GM19455 (cell line): ENCODE data around the gene NRG3.
"Not testable (repeated sequence)": the region's sequence is repeated elsewhere in the genome, so short reads cannot be mapped to it uniquely, and the experiment has no call there.

Experiments used
- ATAC-seq: cut with Tn5 transposase; IDR thresholded peaks from one replicate; pipeline ENCODE4 v1.9.1; 2021; ENCODE audit not compliant: unreplicated experiment

The NRG3 gene

DNA sequence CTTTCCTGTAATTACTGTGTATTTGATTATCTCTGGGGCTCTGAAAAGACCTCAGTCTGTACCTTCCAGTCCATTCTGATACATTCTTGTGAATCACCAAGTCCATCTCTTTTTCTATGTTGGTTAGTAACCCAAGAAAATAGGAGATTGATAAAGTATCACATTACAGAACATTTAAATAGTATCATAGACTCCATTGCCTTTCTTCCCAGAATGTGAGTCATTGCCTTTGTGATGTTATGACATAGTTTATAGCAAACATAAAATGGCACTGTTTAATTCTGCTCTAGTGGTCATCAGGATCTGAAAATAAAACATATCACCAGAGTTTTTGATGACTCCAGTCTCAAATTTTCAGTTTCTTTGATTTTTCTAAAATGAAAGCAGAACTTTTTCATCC is 78.4 kb downstream of the NRG3 start:
- no peak for ATAC-seq

DNA sequence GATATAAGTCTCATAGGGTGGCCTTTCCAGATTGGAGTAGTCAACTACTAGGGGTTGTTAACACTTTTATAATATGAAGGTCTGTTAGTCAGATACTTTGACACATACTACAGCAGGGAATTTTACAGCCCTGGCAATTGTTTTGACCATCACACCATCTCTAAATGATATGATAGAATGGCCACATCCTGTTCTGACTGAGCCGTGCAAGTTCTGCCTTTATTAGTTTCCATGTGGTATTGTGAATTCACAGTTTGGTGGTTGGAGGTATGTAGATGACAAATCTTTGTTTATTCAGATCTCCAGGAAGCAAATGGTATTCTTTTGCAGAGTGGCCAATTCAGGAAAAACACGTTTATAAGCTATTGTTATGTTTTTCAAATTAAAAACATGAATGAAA is 83.0 kb downstream of the NRG3 start:
- ATAC-seq = no peak

DNA sequence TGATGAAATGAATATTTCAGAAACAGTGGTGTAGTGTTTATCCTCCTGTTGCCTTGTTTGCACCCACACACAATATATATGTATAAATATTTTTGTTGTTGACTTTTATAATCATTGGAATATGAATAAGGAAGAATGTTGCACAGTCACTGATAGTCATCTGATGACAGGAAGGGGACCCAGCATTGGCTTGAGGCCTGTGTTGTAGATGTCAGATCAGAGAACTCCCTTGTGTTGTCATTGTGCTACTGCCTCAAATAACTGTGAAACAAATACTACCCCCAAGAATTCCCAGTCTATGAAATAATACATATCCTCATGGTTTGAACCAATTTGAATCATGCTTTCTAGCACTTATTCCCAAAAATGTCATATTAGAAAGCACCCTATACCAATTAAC is 84.0 kb downstream of the NRG3 start:
- ATAC-seq = no peak

DNA sequence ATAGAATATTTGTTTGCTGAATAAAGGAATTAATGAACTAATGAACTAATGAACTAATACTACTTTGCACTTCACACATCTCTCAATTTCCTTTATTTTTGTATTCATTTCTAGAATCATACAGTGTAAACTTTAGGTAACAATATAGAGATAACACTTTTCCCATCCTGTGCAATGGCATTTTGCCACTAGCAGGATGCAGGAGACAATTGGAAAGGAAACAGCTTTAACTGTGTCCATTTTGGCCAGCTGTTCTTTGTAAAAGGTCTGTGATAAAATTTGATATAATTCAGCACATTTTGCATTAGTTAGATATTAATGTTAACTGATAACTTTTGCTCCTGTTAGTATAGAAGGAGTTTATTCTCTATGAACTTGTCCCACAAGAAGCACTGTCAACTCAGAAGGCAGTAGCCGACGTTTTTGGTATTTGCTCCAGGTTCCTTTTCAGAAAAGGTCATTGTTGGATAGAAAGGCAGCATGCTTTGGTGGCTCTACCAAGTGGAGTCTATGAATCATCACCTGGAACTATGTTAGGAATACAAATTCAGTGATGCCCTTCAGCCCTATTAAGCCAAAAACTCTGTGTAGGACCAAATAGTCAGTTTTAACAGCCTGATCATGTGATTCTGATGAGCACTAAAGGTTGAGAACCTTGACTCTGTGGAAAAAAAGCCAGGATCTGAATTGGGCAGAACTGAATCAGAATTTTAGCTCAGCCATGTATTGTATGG is 86.6 kb downstream of the NRG3 start:
- ATAC-seq = no peak

DNA sequence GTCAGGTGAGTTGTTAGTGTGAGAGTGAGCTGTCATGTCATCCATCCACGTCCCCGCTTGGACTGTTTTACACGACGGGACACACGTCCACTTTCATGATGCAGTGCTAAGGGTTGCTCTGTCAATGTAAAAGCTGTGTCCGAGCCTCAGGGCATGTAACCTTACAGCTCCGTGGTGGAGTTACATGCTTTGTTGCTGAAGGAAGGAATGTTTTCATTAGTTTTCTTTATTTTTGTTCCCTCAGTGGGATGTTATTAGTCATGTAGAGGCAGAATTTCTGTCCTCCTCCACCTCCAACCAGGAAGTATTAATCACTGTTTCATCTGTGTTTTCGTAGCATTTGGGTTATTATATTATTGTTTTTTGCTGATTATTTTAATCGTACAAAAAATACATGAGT is 88.6 kb downstream of the NRG3 start:
- no peak for ATAC-seq

DNA sequence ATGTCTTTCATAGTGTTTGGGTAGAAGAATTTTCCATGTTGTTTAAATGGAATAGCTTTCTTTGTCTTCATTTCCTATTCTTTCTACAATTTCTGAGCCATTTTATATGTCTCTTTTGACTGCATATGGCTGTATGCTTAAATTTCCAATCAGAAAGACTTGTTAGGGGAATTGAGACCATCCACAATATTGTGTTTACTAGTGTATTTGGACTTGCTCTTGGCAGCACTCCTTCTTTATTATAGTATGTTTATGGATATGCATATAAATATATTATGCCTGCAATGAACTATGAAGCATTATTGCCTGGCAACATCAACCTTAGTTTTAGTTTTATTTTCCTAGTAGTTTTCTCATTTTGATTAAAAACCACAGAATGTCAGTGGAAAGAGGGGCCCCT is 92.7 kb downstream of the NRG3 start:
- ATAC-seq = no peak

DNA sequence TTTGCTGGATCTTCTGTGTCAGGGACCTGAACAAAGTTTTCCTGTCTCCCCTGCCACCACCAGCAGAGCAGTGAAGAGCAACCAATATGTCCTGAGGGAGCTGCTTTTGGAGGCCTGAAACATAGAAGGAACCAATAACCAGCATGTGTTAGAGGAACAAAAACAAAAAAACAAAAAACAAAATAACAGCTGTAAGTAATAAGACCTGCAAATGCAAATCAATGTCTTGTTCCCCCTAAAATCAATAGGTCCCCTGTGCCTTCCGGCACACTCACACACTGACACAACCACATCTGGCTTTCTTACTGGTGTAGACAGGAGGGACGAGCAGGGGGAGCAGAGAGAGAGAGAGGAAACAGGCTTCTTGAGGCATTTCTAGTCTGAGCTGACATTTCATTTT is 94.1 kb downstream of the NRG3 start:
- ATAC-seq = no peak

DNA sequence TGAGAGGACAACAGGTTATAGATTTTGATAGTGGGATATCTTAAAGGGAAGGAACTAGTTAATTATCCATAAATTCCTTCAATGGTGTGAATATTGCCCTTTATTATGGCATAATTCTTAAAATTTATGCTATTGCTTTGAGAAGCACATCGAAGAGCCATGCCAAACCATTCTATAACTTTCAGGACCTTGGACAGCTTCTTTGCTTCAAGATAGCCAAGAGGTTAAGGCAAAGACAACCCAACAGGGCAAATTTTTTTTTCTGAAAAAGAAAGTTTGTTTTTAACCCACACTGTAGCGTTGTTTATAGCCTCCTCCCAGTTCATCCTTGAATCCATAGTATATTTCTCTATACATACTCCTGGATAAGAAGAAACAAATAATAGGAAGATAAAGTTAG is 103.2 kb downstream of the NRG3 start:
- no peak for ATAC-seq

DNA sequence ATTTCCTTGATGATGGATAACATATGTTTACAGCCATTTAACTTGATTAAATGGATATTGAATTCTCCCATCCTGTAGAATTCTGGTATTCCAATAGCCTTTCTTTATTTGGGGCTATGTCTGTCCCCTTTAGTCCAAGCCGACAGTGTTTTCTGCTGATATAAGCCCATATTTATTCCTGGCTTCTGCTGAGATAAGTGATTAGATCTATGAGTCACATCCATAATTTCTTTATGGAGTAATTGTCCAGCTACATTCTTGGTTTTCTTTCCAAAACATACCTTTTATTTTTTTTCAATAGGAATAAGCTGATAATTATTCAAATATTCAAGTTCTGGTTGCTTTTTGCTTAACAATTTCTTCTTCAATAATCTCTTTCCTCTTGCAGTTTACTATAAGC is 106.7 kb downstream of the NRG3 start:
- no peak for ATAC-seq

DNA sequence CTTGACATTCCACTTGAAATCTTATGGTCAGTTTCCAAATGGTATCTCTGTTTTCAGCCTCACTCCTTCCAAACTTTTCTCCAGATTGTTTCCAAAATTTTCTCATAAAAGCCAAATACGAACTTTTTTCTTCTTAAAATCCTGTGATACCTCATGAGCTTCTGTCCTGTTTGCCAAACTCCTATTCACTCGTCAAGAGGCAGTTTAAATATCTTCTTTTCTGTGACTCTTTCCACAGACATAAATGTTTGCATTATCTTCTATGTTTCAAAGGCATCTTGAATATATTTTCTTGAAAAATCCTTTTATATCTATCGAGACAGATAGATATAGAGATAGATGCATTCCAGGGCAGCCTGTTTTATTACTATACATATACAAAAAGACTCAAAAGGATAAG is 109.4 kb downstream of the NRG3 start:
- ATAC-seq = no peak

DNA sequence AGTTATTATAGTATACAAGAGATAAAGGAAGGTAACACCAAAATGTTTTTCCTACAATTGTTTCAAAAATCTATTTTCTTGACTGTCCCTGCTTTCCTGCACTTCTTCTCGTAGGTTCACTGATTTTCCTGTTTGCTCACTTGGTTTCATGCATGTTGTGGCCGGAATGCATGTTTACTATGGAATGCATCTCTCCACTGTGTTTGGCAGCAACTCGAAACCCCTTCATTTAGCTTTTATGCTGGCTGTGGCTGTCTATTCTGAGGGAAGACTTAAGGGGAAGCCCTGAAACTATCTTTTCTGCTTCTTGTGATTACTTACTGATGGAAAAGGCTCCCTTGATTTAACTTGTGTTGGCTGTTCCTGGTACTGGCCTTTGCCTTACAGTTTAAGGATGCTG is 120.3 kb downstream of the NRG3 start:
- ATAC-seq = no peak

DNA sequence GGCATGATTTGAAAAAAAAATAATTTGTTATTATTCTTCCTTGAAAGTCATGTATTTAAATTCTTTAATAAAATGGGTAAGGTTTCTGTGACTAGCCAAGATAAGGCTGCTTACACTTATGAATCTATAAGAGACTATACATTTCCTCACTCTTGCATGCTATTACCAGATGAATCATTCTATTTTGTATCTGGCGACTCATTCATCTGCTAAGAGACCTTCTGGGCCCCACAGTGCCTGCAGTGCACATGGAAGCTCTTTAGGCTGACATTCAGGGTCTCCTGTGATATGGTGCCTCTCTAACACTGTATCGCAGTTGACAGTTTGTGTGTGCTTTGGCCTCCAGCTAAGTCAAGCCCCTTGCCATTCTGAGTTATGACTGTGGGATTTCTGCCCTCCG is 121.9 kb downstream of the NRG3 start:
- no peak for ATAC-seq

DNA sequence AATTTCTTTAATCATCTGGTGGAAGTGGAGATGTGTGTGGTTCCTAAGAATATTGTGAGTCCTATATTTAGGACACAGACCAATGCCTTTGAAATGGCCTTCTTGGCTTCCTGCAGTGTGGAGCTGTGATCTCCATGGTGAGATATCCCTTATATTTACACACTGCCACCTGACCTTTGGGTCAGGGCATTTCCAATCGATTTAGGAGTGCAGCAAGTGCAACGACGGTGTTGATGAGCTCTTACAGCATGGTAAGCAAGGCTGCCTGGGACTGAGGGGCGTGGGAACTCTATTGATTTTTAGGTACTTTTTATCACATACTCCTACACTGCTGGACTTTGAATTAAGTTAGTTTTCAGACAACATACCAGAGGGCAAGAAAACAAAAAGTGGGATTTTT is 146.0 kb downstream of the NRG3 start:
- ATAC-seq = no peak

DNA sequence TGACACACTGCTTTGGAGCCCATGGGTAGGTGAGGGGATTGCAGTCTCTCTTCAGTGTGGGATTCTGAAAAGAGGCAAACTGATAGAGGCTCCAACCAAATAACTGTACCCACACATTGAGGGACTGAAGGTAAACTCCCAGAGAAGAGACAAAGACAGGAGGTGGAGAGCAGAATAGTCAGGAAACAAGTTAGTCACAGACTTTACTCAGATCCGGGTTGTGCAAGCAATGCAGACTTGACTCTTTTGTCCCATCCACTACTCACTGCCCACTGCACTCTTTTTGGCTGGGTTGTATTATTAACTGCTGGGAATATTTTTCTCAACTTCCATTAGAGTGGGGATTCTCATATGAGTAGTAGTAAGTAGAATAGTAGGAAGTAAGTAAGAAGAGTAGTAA is 152.7 kb downstream of the NRG3 start:
- no peak for ATAC-seq

DNA sequence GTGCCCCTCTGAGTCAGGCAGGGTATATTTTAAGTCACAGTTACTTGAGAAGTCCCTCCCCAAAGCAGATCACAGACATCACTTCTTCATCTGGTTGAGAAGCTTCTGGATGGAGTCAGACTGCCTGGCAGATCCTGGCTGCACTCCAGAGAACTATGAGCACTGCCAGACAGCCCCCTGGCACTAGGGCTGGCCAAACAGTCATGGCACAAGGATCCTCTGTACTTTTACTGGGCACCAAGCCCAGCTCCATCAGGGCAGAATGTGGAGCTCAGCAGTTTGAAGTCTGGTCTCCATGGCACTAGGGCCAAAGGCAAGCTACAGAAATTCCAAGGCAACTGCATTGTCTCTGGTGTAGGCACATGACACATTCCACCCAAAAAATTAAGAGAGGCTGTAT is 162.1 kb downstream of the NRG3 start:
- ATAC-seq = no peak

DNA sequence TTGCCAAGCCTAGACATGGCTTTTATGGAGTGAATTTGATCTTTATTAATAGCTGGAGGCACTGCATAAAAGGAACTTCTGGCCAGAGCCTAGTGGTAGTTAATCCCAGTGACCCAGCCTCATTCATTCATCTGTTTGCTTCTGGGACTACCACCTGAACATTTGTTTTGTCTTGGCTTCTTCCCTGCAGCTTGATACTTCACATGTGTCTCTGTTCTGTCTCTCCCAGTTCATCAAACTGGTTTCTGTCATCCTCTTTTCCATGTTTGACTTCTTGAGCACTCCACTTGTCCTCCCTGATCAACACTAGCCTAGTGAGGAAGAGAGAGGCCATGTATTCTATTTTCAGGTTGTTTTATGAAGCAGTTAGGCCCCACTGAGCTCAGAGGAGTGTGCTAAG is 163.6 kb downstream of the NRG3 start:
- no peak for ATAC-seq

DNA sequence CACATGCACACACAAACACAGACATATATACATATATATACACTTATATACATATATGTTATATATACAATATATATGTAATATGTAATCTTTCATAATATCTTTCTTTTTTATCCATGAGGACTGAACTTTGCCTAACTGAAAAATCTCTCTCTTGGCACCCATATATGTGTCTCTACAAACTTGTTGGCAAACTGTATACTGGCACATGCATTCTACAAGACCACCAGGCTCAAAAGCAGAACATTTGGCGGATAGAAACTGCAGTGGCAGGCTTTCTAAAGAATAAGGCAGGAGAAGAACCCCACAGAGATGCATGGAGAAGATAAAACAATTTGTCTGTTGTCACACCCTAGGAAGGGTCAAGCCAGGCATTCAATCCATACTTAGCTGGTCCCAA is 165.3 kb downstream of the NRG3 start:
- ATAC-seq = no peak

DNA sequence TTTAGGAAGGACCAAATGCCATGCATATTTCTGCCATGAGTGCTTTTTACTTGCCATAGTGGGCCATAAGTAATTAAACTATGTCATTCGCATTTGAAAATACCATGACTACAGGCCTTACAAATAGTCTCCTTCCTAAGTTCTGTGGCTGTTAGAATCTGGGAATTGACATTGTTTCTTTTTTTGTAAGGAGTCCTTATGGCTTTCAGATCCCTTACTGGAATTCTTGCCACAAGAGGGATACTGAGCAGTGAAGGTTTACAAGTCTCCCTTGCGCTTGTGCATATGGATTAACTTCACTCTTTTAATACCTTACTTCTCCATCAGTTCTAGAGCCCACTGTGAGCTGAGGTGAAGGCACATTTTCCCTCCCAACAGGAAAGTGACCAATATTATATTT is 166.0 kb downstream of the NRG3 start:
- ATAC-seq = no peak

DNA sequence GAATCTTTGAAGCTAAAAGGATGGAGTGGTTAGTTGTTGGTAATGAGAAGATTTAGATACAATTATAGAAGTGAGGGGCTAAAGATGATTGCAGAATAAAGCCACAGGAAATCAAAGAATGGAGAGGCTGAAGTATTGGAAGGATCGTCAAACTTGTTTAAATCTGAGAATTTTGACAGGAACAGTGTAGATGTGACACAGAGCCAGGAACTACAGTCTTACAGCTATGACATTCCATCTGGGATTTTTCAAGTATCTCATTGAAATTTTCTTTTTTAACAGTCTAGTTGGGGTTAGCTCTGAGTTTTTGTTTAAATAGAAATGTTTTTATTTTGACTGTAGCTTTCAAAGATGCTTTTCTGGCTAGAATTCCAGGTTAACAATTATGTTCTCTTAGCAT is 181.4 kb downstream of the NRG3 start:
- ATAC-seq = no peak

DNA sequence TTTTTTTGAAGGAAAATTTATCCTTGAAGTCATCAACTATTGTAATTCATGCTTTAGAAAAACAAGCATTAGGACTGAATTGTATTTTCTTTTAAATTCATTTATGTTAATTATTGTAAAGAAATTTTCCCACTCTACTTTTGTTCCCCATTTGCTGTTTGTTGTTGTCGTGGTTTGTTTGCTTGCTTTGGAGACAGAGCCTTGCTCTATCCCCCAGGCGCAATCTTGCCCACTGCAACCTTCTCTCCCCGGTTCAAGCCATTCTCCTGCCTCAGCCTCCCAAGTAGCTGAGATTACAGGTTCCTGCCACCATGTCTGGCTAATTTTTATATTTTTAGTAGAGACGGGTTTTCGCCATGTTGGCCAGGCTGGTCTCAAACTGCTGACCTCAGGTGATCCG is 192.2 kb downstream of the NRG3 start:
- ATAC-seq = not testable (repeated sequence)

DNA sequence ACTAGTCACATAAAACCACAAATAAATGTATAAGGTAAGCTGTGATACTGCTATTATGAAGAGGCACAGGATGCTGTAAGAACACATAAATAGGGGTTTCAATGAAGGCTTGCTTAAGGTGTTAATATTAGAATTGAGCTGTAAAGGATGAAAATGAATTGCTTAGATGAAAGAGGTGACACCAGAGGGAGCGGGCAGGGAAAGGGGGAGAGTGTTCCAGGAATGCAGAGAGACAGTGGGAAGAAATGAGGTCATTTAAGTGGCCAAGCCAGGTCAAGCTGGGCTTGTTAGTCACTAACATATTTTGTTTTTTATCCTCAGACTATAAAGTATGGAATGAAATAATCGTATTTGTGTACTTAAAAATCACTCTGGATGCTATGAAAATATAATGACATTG is 193.5 kb downstream of the NRG3 start:
- ATAC-seq = no peak

DNA sequence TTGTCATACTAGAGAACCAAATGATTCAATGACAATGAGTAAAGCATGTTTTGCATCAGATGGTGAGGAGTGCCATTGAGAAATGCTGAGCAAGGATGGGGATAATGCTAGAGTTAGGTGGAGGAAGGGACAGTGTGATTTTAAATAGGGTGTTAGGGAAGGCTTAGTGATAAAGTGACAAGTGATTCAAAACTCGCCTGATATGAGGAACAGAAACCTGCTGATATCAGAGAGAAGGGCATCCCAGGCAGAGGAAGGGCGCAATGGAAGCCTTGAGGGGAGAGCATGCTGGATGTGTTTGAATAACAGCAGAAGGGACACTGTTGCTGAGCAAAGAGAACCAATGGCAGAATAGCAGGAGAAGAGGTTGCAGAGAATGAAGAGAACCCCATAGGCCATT is 196.2 kb downstream of the NRG3 start:
- no peak for ATAC-seq

DNA sequence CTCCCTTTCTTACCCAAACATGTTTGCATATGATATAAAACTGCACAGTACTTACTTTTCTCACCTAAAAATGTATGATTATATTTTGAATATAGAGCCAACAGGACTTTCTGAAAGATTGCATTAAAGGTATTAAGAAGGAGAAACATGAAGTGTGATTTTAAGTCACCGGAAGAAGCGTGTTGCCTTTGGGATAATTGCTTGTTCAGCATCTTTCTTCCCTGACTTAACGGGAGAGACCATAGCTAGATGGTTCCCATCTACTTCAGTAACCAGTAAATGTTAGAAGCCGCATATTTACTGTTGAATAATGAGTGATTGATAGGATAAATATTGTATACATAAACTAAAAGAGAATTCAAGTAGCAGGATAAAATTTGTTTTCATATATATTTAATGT is 197.1 kb downstream of the NRG3 start:
- no peak for ATAC-seq

DNA sequence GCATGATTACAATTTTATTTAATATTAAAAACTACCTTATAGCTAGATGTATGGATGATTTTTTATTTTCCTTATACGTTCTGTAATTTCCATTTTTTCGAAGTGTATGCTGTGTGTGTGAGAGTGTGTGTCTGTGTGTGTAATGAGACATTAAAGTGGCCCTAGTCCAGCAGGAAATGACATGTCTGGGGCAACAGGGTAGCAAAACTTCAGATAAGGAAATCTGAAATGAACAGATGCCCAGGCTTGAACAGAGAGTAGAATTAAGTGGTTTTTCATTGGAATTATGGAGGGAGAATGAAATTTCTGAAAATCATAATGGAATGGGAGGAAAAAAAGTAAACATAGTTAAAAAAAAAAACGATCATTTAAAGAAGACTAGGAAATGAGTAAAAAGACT is 200.6 kb downstream of the NRG3 start:
- no peak for ATAC-seq
